Peyer's patch (tissue), 4 donors: ENCODE measurements around the gene CD164.

Source experiments
- CTCF ChIP-seq, 6 experiments: fragments of 450-650 bp in 4 of 6; fragments of 200-600 bp in 2 of 6; sonication (generic) in 1 of 6; IDR thresholded peaks; one replicate each; pipeline ENCODE4 v1.5.1; 2017 to 2019; ENCODE audit warnings: antibody characterized with exemption in 6 of 6, mild to moderate bottlenecking in 3 of 6, moderate library complexity in 1 of 6
- POLR2A ChIP-seq, 2 donors: fragments of 450-650 bp; IDR thresholded peaks; one replicate each; pipeline ENCODE4 v1.5.1; 2017; ENCODE audit warnings: antibody characterized with exemption in 2 of 2, mild to moderate bottlenecking in 2 of 2, moderate library complexity in 2 of 2

DNA sequence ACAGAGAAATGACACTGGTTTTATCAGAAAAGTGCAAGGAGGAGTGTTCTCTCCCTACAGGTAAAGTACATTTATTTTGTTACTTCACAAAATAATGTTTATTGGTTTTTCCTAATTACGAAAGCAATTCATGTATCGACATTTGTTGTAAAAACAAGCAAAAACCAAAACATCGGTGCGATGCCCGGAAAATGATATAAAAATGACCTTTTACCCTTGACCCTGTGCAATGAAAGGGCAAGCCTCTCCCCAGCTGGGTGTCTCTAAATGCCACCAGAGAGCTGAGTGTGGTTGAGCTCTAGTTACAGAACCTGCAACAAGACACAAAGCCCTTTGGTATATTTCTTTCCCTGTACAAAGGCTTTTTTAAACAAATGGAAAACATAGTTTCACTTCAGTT, 65.4 kb downstream of the CD164 start:
- no peak for TF ChIP-seq CTCF (IDR thresholded peaks at IDR 0.05)
- TF ChIP-seq POLR2A (IDR thresholded peaks at IDR 0.05): no peak
